ENCODE results near the gene DOCK1.

The DOCK1 gene

DNA sequence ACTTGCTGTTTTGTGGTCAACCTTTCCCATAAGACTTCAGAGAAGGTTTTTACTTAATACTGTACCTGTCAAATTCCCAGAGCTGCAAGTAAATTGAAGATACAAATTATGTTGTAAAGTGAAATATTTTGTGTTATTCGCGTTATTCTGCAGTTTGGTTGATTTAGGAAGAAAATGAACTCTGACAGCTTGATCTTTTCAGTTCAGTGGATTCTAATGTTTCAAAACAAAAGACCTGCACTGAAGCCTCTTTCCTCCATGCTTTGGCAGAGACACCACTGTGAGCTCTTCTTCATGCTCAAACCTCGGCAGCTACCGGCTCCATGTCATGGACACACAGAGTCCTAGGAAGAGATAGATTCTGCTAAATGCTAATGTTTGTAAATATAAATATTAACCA lies 366.8 kb downstream of the DOCK1 start:
- H3K36me3 ChIP-seq (ENCODE audit: control insufficient read depth, insufficient read depth, low read length) = peaks cover 9% of the 10 kb centered on the region
- H3K27ac ChIP-seq (ENCODE audit: insufficient read depth, low read depth, low read length, poor library complexity, severe bottlenecking) = no peak overlapping the region
- no peaks in the 10 kb centered on the region for H3K9me3 ChIP-seq (ENCODE audit: control insufficient read depth, low read length)
- WGBS, 2 experiments = 93 to 95% methylated on average over 3 to 4 of the region's 4 CpGs
- no peak overlapping the region for H3K4me3 ChIP-seq (ENCODE audit: insufficient read depth, low read depth, low read length)
- H3K4me1 ChIP-seq (ENCODE audit: control insufficient read depth, insufficient read depth, low read length) = no peaks in the 10 kb centered on the region
- no peaks in the 10 kb centered on the region for H3K27me3 ChIP-seq (ENCODE audit: control insufficient read depth, insufficient read depth, low read length, poor library complexity, severe bottlenecking)

DNA sequence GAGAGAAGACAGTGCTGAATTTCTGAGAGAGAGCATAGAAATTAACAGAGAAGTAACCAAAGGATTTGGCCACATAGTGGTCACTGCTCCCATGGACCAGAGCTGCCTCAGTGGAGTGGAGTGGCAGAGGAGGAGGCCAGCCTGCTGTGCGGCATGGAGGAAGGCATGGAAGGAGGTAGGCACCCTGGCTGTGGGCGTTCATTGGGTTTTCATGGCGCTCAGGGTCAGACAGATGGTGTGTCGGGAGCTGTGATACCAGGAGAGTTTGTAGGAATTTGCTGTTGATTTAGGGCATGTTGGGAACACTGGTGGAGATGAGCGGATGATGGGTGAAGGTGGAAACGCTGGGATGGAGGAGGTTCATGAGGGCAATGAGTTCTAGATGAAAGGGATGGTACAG lies 370.0 kb downstream of the DOCK1 start:
- H3K27me3 ChIP-seq (ENCODE audit: control insufficient read depth, insufficient read depth, low read length, poor library complexity, severe bottlenecking) = no peaks in the 10 kb centered on the region
- no peaks in the 10 kb centered on the region for H3K4me1 ChIP-seq (ENCODE audit: control insufficient read depth, insufficient read depth, low read length)
- WGBS, 2 experiments = 95 to 96% methylated on average over 6 of the region's 6 CpGs
- peaks cover 11% of the 10 kb centered on the region for H3K36me3 ChIP-seq (ENCODE audit: control insufficient read depth, insufficient read depth, low read length)
- no peak overlapping the region for H3K4me3 ChIP-seq (ENCODE audit: insufficient read depth, low read depth, low read length)
- H3K9me3 ChIP-seq (ENCODE audit: control insufficient read depth, low read length) = no peaks in the 10 kb centered on the region
- H3K27ac ChIP-seq (ENCODE audit: insufficient read depth, low read depth, low read length, poor library complexity, severe bottlenecking) = no peak overlapping the region

DNA sequence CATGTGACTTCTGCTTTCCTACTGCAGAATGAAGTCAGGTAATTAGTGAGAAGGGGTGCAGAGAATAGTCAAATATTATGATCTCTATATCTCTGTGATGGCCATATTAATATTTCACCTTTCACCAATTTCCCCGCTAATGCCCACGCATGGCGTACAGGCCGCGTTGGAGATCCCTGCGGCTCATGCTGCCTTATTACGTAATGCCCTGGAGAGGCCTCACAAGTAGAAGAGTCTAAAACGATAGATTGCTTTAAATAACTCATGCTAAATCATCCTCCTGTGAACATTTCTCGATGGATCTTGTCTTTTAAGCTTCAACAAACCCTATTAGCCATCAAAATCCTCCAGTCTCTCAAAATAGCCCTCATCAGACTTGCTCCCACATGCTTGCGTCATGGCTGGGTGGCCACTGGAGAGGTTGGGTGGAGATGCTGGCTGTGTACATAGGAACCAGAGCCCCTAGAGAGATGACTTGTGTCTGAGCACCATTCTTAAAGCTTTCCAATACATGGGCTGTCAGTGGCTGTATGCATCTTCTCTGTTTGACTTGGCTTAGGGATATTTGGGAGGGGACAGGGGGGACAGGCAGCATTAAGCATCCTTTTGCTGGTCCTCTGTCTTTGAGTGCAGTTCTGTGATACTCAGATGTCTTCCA lies 370.7 kb downstream of the DOCK1 start:
- Histone ChIP-seq H3K9me3 (ENCODE audit: control insufficient read depth, low read length) (no peaks in the 10 kb centered on the region), H3K4me1 (ENCODE audit: control insufficient read depth, insufficient read depth, low read length) (no peaks in the 10 kb centered on the region), H3K4me3 (ENCODE audit: insufficient read depth, low read depth, low read length) (no peak overlapping the region), H3K36me3 (ENCODE audit: control insufficient read depth, insufficient read depth, low read length) (peaks cover 11% of the 10 kb centered on the region), H3K27ac (ENCODE audit: insufficient read depth, low read depth, low read length, poor library complexity, severe bottlenecking) (no peak overlapping the region), H3K27me3 (ENCODE audit: control insufficient read depth, insufficient read depth, low read length, poor library complexity, severe bottlenecking) (no peaks in the 10 kb centered on the region)
- WGBS, 2 experiments = 94 to 98% methylated on average over 10 of the region's 10 CpGs

DNA sequence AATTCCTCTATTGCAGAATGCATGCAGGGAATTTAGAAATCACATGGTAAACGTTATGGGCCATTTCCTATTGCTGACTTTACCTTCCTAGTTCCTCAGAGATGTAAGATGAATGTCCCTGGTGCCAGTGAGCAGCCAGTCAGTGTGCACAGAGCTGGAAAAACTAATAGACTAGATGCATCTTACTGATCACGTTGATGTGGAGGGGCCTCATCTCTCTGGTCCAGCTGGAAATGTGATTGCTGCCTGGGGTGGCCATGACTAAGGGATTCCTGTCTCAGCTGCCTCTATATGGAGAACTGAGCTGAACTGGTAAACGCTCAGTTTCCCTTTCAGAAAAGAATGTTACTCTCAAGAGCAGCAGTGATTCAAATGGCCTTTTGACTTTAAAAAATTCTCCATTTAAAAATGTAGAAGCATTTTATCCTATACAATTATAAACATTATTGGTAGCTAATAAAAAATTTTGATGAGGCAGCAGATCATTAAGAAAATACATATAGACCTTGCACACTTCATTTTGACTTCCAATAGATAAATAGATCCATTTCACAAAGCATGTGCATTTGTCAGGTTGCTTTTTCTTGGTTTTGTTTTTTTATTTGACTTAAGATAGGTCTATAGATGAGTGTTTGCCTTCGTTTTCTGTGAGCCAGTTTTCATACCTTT lies 371.7 kb downstream of the DOCK1 start:
- no peaks in the 10 kb centered on the region for H3K27me3 ChIP-seq (ENCODE audit: control insufficient read depth, insufficient read depth, low read length, poor library complexity, severe bottlenecking)
- peaks cover 11% of the 10 kb centered on the region for H3K36me3 ChIP-seq (ENCODE audit: control insufficient read depth, insufficient read depth, low read length)
- no peak overlapping the region for H3K4me3 ChIP-seq (ENCODE audit: insufficient read depth, low read depth, low read length)
- no peak overlapping the region for H3K27ac ChIP-seq (ENCODE audit: insufficient read depth, low read depth, low read length, poor library complexity, severe bottlenecking)
- no peaks in the 10 kb centered on the region for H3K4me1 ChIP-seq (ENCODE audit: control insufficient read depth, insufficient read depth, low read length)
- H3K9me3 ChIP-seq (ENCODE audit: control insufficient read depth, low read length) = no peaks in the 10 kb centered on the region
- WGBS, 2 experiments = 78 to 85% methylated on average over 4 of the region's 4 CpGs

DNA sequence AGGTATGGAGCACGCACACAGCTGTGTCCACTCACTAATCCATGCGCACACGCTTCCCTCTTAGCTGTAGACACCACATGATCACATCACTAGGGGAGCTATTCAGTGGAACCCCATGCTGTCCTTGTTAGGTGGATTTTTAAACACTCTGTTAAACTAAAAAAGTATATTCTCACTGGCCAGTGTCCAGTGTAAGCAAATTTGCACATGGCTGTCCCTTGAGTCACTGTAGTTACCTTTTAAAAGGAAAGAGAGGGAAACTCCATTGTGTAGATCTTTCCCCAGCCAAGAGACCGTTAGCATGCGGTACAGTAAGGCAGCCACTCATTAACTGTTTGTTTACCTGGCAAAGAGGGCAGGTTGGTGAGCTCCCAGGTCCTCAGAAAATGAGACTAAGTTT lies 372.8 kb downstream of the DOCK1 start:
- peaks cover 3% of the 10 kb centered on the region for H3K36me3 ChIP-seq (ENCODE audit: control insufficient read depth, insufficient read depth, low read length)
- 75 to 77% methylated on average over 5 of the region's 5 CpGs for WGBS, 2 experiments
- H3K27ac ChIP-seq (ENCODE audit: insufficient read depth, low read depth, low read length, poor library complexity, severe bottlenecking) = no peak overlapping the region
- no peaks in the 10 kb centered on the region for H3K9me3 ChIP-seq (ENCODE audit: control insufficient read depth, low read length)
- H3K27me3 ChIP-seq (ENCODE audit: control insufficient read depth, insufficient read depth, low read length, poor library complexity, severe bottlenecking) = no peaks in the 10 kb centered on the region
- H3K4me3 ChIP-seq (ENCODE audit: insufficient read depth, low read depth, low read length) = no peak overlapping the region
- no peaks in the 10 kb centered on the region for H3K4me1 ChIP-seq (ENCODE audit: control insufficient read depth, insufficient read depth, low read length)

DNA sequence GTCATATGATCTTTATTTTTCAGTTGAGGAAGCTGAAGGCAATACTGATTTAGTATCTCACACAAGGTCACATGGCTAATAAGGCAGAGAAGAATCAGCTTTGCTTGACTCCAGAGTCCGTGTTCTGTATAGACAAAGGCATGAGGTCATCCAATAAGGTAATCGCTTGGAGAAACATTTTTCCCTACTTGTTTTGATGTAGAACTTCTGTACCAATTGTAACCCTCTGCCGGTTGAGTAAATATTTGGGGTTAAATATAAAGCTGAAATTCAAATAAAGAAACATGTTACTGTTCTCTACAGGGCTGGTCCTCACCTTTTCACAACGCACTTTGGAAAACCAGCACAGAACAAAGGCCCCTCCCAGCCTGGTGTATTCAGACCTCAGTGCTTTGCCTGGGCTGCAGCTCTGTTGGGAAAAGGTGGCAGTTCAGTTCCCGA lies 374.1 kb downstream of the DOCK1 start:
- H3K36me3 ChIP-seq (ENCODE audit: control insufficient read depth, insufficient read depth, low read length) = peaks cover 3% of the 10 kb centered on the region
- H3K27ac ChIP-seq (ENCODE audit: insufficient read depth, low read depth, low read length, poor library complexity, severe bottlenecking) = no peak overlapping the region
- H3K9me3 ChIP-seq (ENCODE audit: control insufficient read depth, low read length) = no peaks in the 10 kb centered on the region
- WGBS, 2 experiments = 94 to 99% methylated on average over 5 of the region's 5 CpGs
- no peaks in the 10 kb centered on the region for H3K4me1 ChIP-seq (ENCODE audit: control insufficient read depth, insufficient read depth, low read length)
- H3K27me3 ChIP-seq (ENCODE audit: control insufficient read depth, insufficient read depth, low read length, poor library complexity, severe bottlenecking) = no peaks in the 10 kb centered on the region
- no peak overlapping the region for H3K4me3 ChIP-seq (ENCODE audit: insufficient read depth, low read depth, low read length)

DNA sequence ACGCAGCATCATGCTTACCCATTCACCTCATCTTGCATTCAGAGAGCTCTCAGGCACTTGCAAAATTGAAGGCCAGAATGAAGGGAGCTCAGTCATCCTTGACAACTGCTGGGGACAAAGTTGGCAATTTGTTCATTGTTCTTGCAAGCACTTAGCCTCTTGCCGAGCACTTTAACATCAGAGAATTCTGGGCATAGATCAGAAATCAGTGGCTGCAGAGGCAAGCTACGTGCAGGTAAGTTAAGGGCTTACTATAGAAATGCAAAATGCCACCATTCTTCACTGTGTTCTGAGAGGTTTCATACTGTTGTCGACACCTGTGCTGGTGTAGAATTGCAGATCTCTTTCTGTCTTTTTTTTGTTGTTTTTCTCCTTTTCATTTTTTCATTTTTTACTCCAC lies 375.2 kb downstream of the DOCK1 start:
- no peak overlapping the region for H3K4me3 ChIP-seq (ENCODE audit: insufficient read depth, low read depth, low read length)
- H3K36me3 ChIP-seq (ENCODE audit: control insufficient read depth, insufficient read depth, low read length) = peaks cover 3% of the 10 kb centered on the region
- H3K27me3 ChIP-seq (ENCODE audit: control insufficient read depth, insufficient read depth, low read length, poor library complexity, severe bottlenecking) = no peaks in the 10 kb centered on the region
- no peaks in the 10 kb centered on the region for H3K9me3 ChIP-seq (ENCODE audit: control insufficient read depth, low read length)
- no peak overlapping the region for H3K27ac ChIP-seq (ENCODE audit: insufficient read depth, low read depth, low read length, poor library complexity, severe bottlenecking)
- H3K4me1 ChIP-seq (ENCODE audit: control insufficient read depth, insufficient read depth, low read length) = no peaks in the 10 kb centered on the region
- whole genome bisulfite sequencing, 2 experiments = 90 to 92% methylated on average over 4 of the region's 4 CpGs

DNA sequence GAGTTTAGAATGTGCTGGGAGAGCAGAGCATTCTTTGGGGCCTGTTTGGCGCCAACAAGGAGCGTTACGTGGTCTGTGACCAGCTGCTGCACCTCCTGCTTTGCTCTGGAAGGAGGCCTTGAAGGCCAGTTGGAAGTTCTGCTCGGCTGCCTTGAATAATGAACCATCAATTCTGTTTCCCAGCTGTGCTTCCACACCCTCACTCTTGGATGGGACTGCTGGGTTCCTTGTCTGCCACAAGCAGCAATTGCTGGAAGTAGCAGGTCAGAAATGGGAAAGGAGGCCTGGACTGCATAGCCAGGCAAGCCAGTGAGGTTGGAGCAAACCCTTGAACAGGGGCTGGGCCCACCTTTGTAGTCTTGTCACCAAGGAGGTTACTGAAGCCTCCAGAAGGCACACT lies 377.8 kb downstream of the DOCK1 start:
- 92 to 97% methylated on average over 4 of the region's 4 CpGs for WGBS, 2 experiments
- no peaks in the 10 kb centered on the region for H3K4me1 ChIP-seq (ENCODE audit: control insufficient read depth, insufficient read depth, low read length)
- H3K9me3 ChIP-seq (ENCODE audit: control insufficient read depth, low read length) = no peaks in the 10 kb centered on the region
- H3K36me3 ChIP-seq (ENCODE audit: control insufficient read depth, insufficient read depth, low read length) = peaks cover 3% of the 10 kb centered on the region
- no peak overlapping the region for H3K27ac ChIP-seq (ENCODE audit: insufficient read depth, low read depth, low read length, poor library complexity, severe bottlenecking)
- H3K27me3 ChIP-seq (ENCODE audit: control insufficient read depth, insufficient read depth, low read length, poor library complexity, severe bottlenecking) = no peaks in the 10 kb centered on the region
- H3K4me3 ChIP-seq (ENCODE audit: insufficient read depth, low read depth, low read length) = no peak overlapping the region

DNA sequence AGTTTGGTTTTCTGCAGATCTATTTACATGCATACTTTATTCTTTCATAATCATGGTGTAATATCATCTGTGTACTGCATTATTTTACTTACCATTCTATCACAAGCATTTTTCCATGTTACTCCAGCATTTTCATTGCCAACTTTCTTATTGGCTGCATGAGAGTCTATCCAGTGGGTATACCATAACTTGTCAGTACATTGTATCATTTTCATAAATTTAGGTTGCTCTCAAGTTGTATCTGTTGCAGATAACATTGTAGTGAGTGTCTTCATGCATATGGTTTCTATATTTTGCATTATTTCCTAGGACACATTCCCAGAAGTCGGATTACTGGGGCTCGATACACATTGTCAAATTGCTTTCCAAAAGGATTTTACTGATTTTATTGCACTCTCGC lies 378.3 kb downstream of the DOCK1 start:
- Histone ChIP-seq H3K36me3 (ENCODE audit: control insufficient read depth, insufficient read depth, low read length) (peaks cover 3% of the 10 kb centered on the region), H3K9me3 (ENCODE audit: control insufficient read depth, low read length) (no peaks in the 10 kb centered on the region), H3K27me3 (ENCODE audit: control insufficient read depth, insufficient read depth, low read length, poor library complexity, severe bottlenecking) (no peaks in the 10 kb centered on the region), H3K27ac (ENCODE audit: insufficient read depth, low read depth, low read length, poor library complexity, severe bottlenecking) (no peak overlapping the region), H3K4me3 (ENCODE audit: insufficient read depth, low read depth, low read length) (no peak overlapping the region), H3K4me1 (ENCODE audit: control insufficient read depth, insufficient read depth, low read length) (no peaks in the 10 kb centered on the region)
- WGBS, 2 experiments = 98 to 100% methylated on average over 3 of the region's 3 CpGs

DNA sequence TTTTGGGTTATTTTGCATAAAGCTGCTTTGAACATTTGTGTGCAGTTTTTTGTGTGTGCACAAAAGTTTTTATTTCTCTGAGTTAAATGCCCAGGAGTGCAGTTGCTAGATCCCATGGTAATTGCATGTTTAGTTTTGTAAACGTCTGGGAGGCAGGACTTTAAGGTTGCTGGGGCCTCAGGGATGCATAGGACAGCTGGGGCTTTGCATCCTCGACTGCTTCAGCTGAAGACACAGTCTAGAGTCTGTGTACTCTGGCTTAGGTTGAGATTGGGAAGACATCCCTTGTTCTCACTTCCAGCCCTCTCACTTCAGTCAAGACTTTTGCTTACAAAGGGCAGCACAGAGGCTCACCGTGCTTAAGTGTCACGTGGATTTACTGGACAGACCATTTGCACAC lies 385.6 kb downstream of the DOCK1 start:
- Histone ChIP-seq H3K27ac (ENCODE audit: insufficient read depth, low read depth, low read length, poor library complexity, severe bottlenecking) (no peak overlapping the region), H3K4me3 (ENCODE audit: insufficient read depth, low read depth, low read length) (no peak overlapping the region), H3K4me1 (ENCODE audit: control insufficient read depth, insufficient read depth, low read length) (no peaks in the 10 kb centered on the region), H3K36me3 (ENCODE audit: control insufficient read depth, insufficient read depth, low read length) (no peaks in the 10 kb centered on the region), H3K9me3 (ENCODE audit: control insufficient read depth, low read length) (no peaks in the 10 kb centered on the region), H3K27me3 (ENCODE audit: control insufficient read depth, insufficient read depth, low read length, poor library complexity, severe bottlenecking) (no peaks in the 10 kb centered on the region)
- 90 to 94% methylated on average over 4 of the region's 4 CpGs for WGBS, 2 experiments

Data from ectodermal cell (in vitro differentiated cells).